Measurements from ENCODE around the gene HACD2.

GRCh38 chr3:123587401-123587800 is 2.5 kb upstream of the HACD2 start:
- TF ChIP-seq TAF1 (IDR thresholded peaks at IDR 0.05; ENCODE audit: low read depth), result no peak
- no peak for TF ChIP-seq EP300 (IDR thresholded peaks at IDR 0.05; ENCODE audit: borderline replicate concordance)
- TF ChIP-seq REST (IDR thresholded peaks at IDR 0.05; ENCODE audit: low read depth), result no peak
- no peak for TF ChIP-seq USF1 (IDR thresholded peaks at IDR 0.05)
- TF ChIP-seq ZBTB7A (IDR thresholded peaks at IDR 0.05; ENCODE audit: low read depth), result no peak

All from Ishikawa (cell line).